SJSA1 (cell line): ENCODE data around the gene UBQLN1. TPM values are rescaled to one million over a fixed set of nuclear protein-coding genes. Genes with fewer than 3 reads are reported as not detected.
"Not testable (repeated sequence)": the region's sequence is repeated elsewhere in the genome, so short reads cannot be mapped to it uniquely, and the experiment has no call there.

Source experiments
- DNase-seq, 2 experiments: peaks; one replicate each; pipeline ENCODE4 v3.0.0-alpha.2; 2015 to 2020; ENCODE audit warnings: low spot score in 2 of 2, low read depth in 1 of 2
- H3K27ac ChIP-seq: fragments of 250-450 bp; sonication (Bioruptor Pico); 2 replicates; pipeline ENCODE4 v1.5.1; 2020; ENCODE audit warnings: mild to moderate bottlenecking, moderate library complexity
- H3K27me3 ChIP-seq: fragments of 250-450 bp; sonication (Bioruptor Pico); replicated peaks from 2 replicates; pipeline ENCODE4 v1.5.1; 2020; ENCODE audit warnings: mild to moderate bottlenecking, moderate library complexity
- H3K36me3 ChIP-seq: fragments of 250-450 bp; sonication (Bioruptor Pico); 2 replicates; pipeline ENCODE4 v1.5.1; 2020; ENCODE audit warnings: mild to moderate bottlenecking
- H3K4me1 ChIP-seq: fragments of 250-450 bp; sonication (Bioruptor Pico); replicated peaks from 2 replicates; pipeline ENCODE4 v1.6.1; 2021; ENCODE audit warnings: mild to moderate bottlenecking
- H3K4me3 ChIP-seq: fragments of 250-450 bp; sonication (Bioruptor Pico); 2 replicates; pipeline ENCODE4 v1.5.1; 2020; ENCODE audit warnings: mild to moderate bottlenecking
- H3K9me3 ChIP-seq: fragments of 250-450 bp; sonication (Bioruptor Pico); replicated peaks from 2 replicates; pipeline ENCODE4 v1.5.1; 2020; ENCODE audit warnings: mild to moderate bottlenecking
- total RNA-seq: library from RNA; depleted of rRNA; stranded (reverse); fragments of >200 nt; shearing (Covaris generic); gene quantifications from 2 replicates; pipeline ENCODE4 v1.2.3, GENCODE V29; 2014; rRNA removed

The UBQLN1 gene
- total RNA-seq: 66.4 and 107 TPM in 2 replicates

GRCh38 chr9:83707768-83708514 lies at the start of gene UBQLN1:
Gene UBQLN1, minus strand, starts transcription at chr9:83707958. Its CDS starts 279 bp downstream, at chr9:83707679.
- H3K9me3 ChIP-seq: no peaks in the 10 kb centered on the region
- H3K27ac ChIP-seq: peak within 1 kb of the TSS; percentile 99
- no peaks in the 10 kb centered on the region for H3K27me3 ChIP-seq
- H3K4me1 ChIP-seq: peaks cover 13% of the 10 kb centered on the region
- peaks cover 22% of the 10 kb centered on the region for H3K36me3 ChIP-seq
- peak within 1 kb of the TSS; percentile 97 for H3K4me3 ChIP-seq
- DNase-seq: peak; percentile 87 to 98

- Histone ChIP-seq H3K9me3 (no peaks in the 10 kb centered on the region), H3K36me3 (no peaks in the 10 kb centered on the region), H3K27ac (no peak overlapping the region), H3K4me1 (no peaks in the 10 kb centered on the region), H3K4me3 (no peak overlapping the region), H3K27me3 (peaks cover 4% of the 10 kb centered on the region; the same call in 1 of the 2 replicates)
- no peak for DNase-seq
Measured at GRCh38 chr9:83754383-83754977, 46.7 kb upstream of the UBQLN1 start.

GRCh38 chr9:83749706-83750105 lies 41.9 kb upstream of the UBQLN1 start:
- H3K27ac ChIP-seq: no peak overlapping the region
- no peaks in the 10 kb centered on the region for H3K4me1 ChIP-seq
- H3K27me3 ChIP-seq: peaks cover 4% of the 10 kb centered on the region; the same call in 1 of the 2 replicates
- no peak overlapping the region for H3K4me3 ChIP-seq
- no peak for DNase-seq
- H3K36me3 ChIP-seq: no peaks in the 10 kb centered on the region
- H3K9me3 ChIP-seq: no peaks in the 10 kb centered on the region

GRCh38 chr9:83744206-83744605 lies 36.4 kb upstream of the UBQLN1 start:
- H3K4me1 ChIP-seq: no peaks in the 10 kb centered on the region
- H3K4me3 ChIP-seq: no peak overlapping the region
- H3K27ac ChIP-seq: no peak overlapping the region
- no peaks in the 10 kb centered on the region for H3K9me3 ChIP-seq
- DNase-seq: no peak
- no peaks in the 10 kb centered on the region for H3K36me3 ChIP-seq
- H3K27me3 ChIP-seq: no peaks in the 10 kb centered on the region

GRCh38 chr9:83733739-83734138 lies 26.0 kb upstream of the UBQLN1 start:
- no peak overlapping the region for H3K27ac ChIP-seq
- H3K4me3 ChIP-seq: no peak overlapping the region
- no peaks in the 10 kb centered on the region for H3K4me1 ChIP-seq
- no peaks in the 10 kb centered on the region for H3K36me3 ChIP-seq
- H3K27me3 ChIP-seq: 0 out of 2 replicates have a peak, but pooled peaks cover 2% of the 10 kb centered on the region
- no peak for DNase-seq
- no peaks in the 10 kb centered on the region for H3K9me3 ChIP-seq

GRCh38 chr9:83728591-83729368 lies 21.0 kb upstream of the UBQLN1 start:
- H3K36me3 ChIP-seq, H3K9me3 ChIP-seq, H3K4me3 ChIP-seq, DNase-seq, H3K27me3 ChIP-seq, H3K27ac ChIP-seq, H3K4me1 ChIP-seq: not testable (repeated sequence)

- no peak for DNase-seq
- H3K27ac ChIP-seq: no peak overlapping the region
- H3K4me3 ChIP-seq: no peak overlapping the region
- no peaks in the 10 kb centered on the region for H3K36me3 ChIP-seq
- H3K9me3 ChIP-seq: no peaks in the 10 kb centered on the region
- no peaks in the 10 kb centered on the region for H3K27me3 ChIP-seq
- H3K4me1 ChIP-seq: no peaks in the 10 kb centered on the region
Measured at GRCh38 chr9:83724436-83724835, 16.7 kb upstream of the UBQLN1 start.

GRCh38 chr9:83722726-83723495 lies 15.2 kb upstream of the UBQLN1 start:
- no peak for DNase-seq
- H3K27ac ChIP-seq: no peak overlapping the region
- H3K4me3 ChIP-seq: no peak overlapping the region
- no peaks in the 10 kb centered on the region for H3K9me3 ChIP-seq
- H3K4me1 ChIP-seq: no peaks in the 10 kb centered on the region
- H3K36me3 ChIP-seq: no peaks in the 10 kb centered on the region
- no peaks in the 10 kb centered on the region for H3K27me3 ChIP-seq

GRCh38 chr9:83721509-83721908 lies 13.8 kb upstream of the UBQLN1 start:
- H3K27me3 ChIP-seq: no peaks in the 10 kb centered on the region
- H3K27ac ChIP-seq: no peak overlapping the region
- H3K36me3 ChIP-seq: no peaks in the 10 kb centered on the region
- no peak for DNase-seq
- no peaks in the 10 kb centered on the region for H3K4me1 ChIP-seq
- no peak overlapping the region for H3K4me3 ChIP-seq
- H3K9me3 ChIP-seq: no peaks in the 10 kb centered on the region

- Histone ChIP-seq H3K27ac (no peak overlapping the region), H3K4me3 (no peak overlapping the region), H3K9me3 (no peaks in the 10 kb centered on the region), H3K27me3 (no peaks in the 10 kb centered on the region), H3K4me1 (no peaks in the 10 kb centered on the region), H3K36me3 (no peaks in the 10 kb centered on the region)
- no peak for DNase-seq
Measured at GRCh38 chr9:83715794-83716193, 8.0 kb upstream of the UBQLN1 start.

GRCh38 chr9:83715221-83715620 lies 7.5 kb upstream of the UBQLN1 start:
- Histone ChIP-seq H3K36me3 (no peaks in the 10 kb centered on the region), H3K27ac (no peak overlapping the region), H3K27me3 (no peaks in the 10 kb centered on the region), H3K4me3 (no peak overlapping the region), H3K4me1 (no peaks in the 10 kb centered on the region), H3K9me3 (no peaks in the 10 kb centered on the region)
- DNase-seq: no peak

GRCh38 chr9:83714329-83714728 lies 6.6 kb upstream of the UBQLN1 start:
- Histone ChIP-seq H3K4me1 (no peaks in the 10 kb centered on the region), H3K9me3 (no peaks in the 10 kb centered on the region), H3K4me3 (no peak overlapping the region), H3K27me3 (no peaks in the 10 kb centered on the region), H3K27ac (no peak overlapping the region), H3K36me3 (no peaks in the 10 kb centered on the region)
- DNase-seq: no peak

- H3K27me3 ChIP-seq: no peaks in the 10 kb centered on the region
- peaks cover 20% of the 10 kb centered on the region for H3K36me3 ChIP-seq
- DNase-seq: peak in 1 of 2 experiments; percentile 50
- H3K27ac ChIP-seq: peak overlapping the region; percentile 99
- H3K4me1 ChIP-seq: peaks cover 13% of the 10 kb centered on the region
- H3K4me3 ChIP-seq: peak overlapping the region; percentile 97
- H3K9me3 ChIP-seq: no peaks in the 10 kb centered on the region
Measured at GRCh38 chr9:83708515-83709158, 879 bp upstream of the UBQLN1 start.
